ENCODE measurements around the gene CBR3. TPM values are rescaled to one million over a fixed set of nuclear protein-coding genes. Genes with fewer than 3 reads are reported as not detected.

CBR3 gene
- total RNA-seq, 4 donors from 2014 or later = 0.80 to 2.9 (median 1.8) TPM

- TF ChIP-seq CTCF (IDR thresholded peaks at IDR 0.05 in 4 of 5, conservative IDR thresholded peaks at IDR 0.05 in 1 of 5) (no peak), POLR2A (IDR thresholded peaks at IDR 0.05) (no peak)
- Histone ChIP-seq H3K9me3 (no peaks in the 10 kb centered on the region), H3K27ac (no peak overlapping the region), H3K4me1 (peaks cover 11 to 12% of the 10 kb centered on the region in 2 donors), H3K4me3 (no peak overlapping the region), H3K27me3 (no peaks in the 10 kb centered on the region), H3K36me3 (no peaks in the 10 kb centered on the region)
- DNase-seq (no peak), ATAC-seq (no peak)
- in situ Hi-C loops (cut with MboI; ENCODE audit: low sequenced_read_pairs in 4 of 4) = no loop called here
- intact Hi-C loops (cut with DNase I; ENCODE audit: low total_unique reads) = no loop called here
Measured at GRCh38 chr21:36167541-36167940, 32.7 kb downstream of the CBR3 start.

- H3K9me3 ChIP-seq = no peaks in the 10 kb centered on the region
- H3K4me3 ChIP-seq = no peak overlapping the region
- ATAC-seq (no peak), DNase-seq (no peak)
- H3K4me1 ChIP-seq = peaks cover 11 to 13% of the 10 kb centered on the region in 2 donors
- intact Hi-C loops (cut with DNase I; ENCODE audit: low total_unique reads) (no loop called here), in situ Hi-C loops (cut with MboI; ENCODE audit: low sequenced_read_pairs in 4 of 4) (no loop called here)
- no peak overlapping the region for H3K27ac ChIP-seq
- H3K36me3 ChIP-seq = no peaks in the 10 kb centered on the region
- no peaks in the 10 kb centered on the region for H3K27me3 ChIP-seq
- TF ChIP-seq CTCF (IDR thresholded peaks at IDR 0.05 in 4 of 5, conservative IDR thresholded peaks at IDR 0.05 in 1 of 5) (no peak), POLR2A (IDR thresholded peaks at IDR 0.05) (no peak)
Measured at GRCh38 chr21:36169470-36170128, 34.7 kb downstream of the CBR3 start.

- no peak overlapping the region for H3K4me3 ChIP-seq
- H3K4me1 ChIP-seq = peaks cover 11 to 13% of the 10 kb centered on the region in 2 donors
- H3K9me3 ChIP-seq = no peaks in the 10 kb centered on the region
- no peaks in the 10 kb centered on the region for H3K36me3 ChIP-seq
- TF ChIP-seq POLR2A (IDR thresholded peaks at IDR 0.05) = no peak
- no peak for TF ChIP-seq CTCF (IDR thresholded peaks at IDR 0.05 in 4 of 5, conservative IDR thresholded peaks at IDR 0.05 in 1 of 5)
- DNase-seq (no peak), ATAC-seq (no peak)
- no peaks in the 10 kb centered on the region for H3K27me3 ChIP-seq
- intact Hi-C loops (cut with DNase I; ENCODE audit: low total_unique reads) = no loop called here
- in situ Hi-C loops (cut with MboI; ENCODE audit: low sequenced_read_pairs in 4 of 4) = no loop called here
- H3K27ac ChIP-seq = peak overlapping the region in 1 of 4 donors; percentile 45
Measured at GRCh38 chr21:36170823-36171222, 35.9 kb downstream of the CBR3 start.

GRCh38 chr21:36171336-36171735, 36.5 kb downstream of the CBR3 start:
- DNase-seq (no peak), ATAC-seq (no peak)
- H3K27ac ChIP-seq = peak overlapping the region in 1 of 4 donors; percentile 45
- in situ Hi-C loops (cut with MboI; ENCODE audit: low sequenced_read_pairs in 4 of 4) (no loop called here), intact Hi-C loops (cut with DNase I; ENCODE audit: low total_unique reads) (no loop called here)
- H3K36me3 ChIP-seq = no peaks in the 10 kb centered on the region
- no peaks in the 10 kb centered on the region for H3K9me3 ChIP-seq
- no peak for TF ChIP-seq CTCF (IDR thresholded peaks at IDR 0.05 in 4 of 5, conservative IDR thresholded peaks at IDR 0.05 in 1 of 5)
- no peak for TF ChIP-seq POLR2A (IDR thresholded peaks at IDR 0.05)
- no peak overlapping the region for H3K4me3 ChIP-seq
- no peaks in the 10 kb centered on the region for H3K27me3 ChIP-seq
- peaks cover 11 to 13% of the 10 kb centered on the region in 2 donors for H3K4me1 ChIP-seq
